RPMI7951 (cell line): ENCODE data around the gene KDM4C. TPM values are rescaled to one million over a fixed set of nuclear protein-coding genes. Genes with fewer than 3 reads are reported as not detected.

ENCODE experiments used
- DNase-seq: peaks from one replicate; pipeline ENCODE4 v3.0.0-alpha.2; 2012; ENCODE audit warnings: low read depth
- total RNA-seq: library from RNA; depleted of rRNA; stranded (reverse); fragments of >200 nt; shearing (Covaris generic); gene quantifications from 2 replicates; pipeline ENCODE4 v1.2.3, GENCODE V29; 2014

The KDM4C gene
- total RNA-seq, 1 experiment from 2014 or later: 11.1 TPM

DNA sequence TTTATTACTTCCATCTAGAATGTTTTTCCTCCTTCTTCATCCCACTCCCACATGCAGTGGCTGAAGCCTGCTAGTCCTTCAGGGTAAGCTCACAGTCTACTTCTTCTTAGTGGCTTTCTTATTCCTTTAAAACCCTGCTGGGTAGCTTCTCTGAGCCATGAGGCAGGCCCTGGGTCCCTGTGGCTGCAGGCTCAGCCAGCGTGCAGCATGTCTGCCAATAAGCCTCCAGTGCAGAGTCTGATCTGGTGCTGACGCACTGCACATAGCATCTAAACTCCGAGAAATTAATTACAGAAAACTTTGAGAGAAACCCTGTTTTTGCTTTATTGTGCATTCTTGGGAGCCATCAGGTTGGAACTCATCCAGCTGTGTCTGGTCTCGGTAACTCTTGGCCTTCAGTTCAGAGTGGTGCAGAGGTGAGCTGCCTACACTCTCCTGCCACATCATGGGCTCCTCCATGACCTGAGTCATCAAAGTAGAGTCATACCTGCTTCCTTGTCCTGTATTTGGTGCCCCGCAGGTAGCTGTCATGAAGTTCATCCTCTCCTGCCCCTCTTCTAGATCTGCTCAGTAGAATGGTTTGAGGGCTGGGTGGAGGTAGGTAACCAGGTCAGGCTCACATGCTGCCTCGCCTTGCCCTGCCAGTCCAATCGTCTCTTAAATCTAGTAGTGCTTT is 339.4 kb downstream of the KDM4C start:
- no peak for DNase-seq

DNA sequence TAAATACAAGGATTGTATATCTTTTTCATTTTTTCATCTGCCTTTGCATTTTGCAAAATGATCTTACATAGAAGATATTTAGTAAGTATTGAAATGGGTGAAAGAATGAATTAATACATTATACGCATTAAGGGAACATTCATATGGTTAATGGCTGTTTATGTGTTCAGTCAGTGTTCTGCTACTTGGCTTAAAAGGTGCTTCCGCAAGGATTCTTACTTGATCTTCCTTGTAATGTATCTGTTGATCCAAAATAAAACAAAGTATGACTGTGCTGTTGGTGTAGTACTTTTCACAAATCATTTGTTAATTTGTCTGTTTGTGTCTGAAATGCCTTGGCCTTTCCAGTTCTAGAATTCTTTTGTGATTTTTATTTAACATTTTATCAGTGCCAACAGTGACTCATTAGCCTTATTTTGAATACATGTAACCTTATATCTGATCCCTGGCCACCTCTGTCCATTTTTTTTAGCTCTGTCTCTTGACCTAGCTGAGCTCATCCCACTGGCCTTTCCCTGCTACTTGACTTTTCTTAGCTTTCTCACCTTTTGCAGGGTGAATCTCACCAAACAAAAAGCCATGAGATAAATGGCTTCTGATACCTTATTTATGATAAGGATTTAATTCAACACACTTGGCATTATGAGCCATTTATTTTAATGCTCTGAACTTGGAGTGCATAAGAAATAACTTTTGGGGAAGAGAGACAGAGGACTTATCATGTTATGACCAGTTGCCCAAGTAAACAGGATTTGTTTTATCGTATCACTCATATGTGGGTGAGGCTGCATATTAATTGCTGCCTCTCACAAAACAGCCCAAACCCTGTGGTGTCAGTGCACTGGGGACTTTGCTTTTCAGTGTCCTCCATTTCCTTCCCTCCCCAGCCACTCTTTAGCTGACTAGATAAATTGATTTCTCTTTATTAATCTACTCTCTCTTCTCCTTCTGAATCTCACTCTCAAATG is 340.3 kb downstream of the KDM4C start:
- DNase-seq: no peak

DNA sequence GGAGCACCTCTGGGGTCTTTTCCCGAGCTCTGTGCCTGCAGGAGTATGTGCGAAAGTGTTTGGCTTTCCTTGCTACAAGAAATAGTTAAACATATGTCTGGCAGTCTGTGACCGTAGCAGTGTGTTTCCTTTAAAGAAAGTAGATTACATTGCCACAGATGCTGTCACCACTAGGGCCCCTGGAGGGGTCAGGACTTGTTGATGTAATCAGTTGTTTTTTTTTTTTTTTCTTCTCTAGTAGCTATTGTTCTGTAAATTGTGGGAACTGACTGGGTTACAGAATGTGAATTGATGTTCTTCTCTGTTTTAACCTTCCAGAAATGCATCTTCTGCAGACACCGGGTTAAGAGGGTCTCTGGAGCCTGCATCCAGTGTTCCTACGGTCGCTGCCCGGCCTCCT is 345.6 kb downstream of the KDM4C start:
- DNase-seq: no peak

- DNase-seq: peak; percentile 48
These were observed 346.0 kb downstream of the KDM4C start for GRCh38 chr9:7103771-7104170.

- DNase-seq: no peak
These were observed 346.9 kb downstream of the KDM4C start for GRCh38 chr9:7104625-7105024.

DNA sequence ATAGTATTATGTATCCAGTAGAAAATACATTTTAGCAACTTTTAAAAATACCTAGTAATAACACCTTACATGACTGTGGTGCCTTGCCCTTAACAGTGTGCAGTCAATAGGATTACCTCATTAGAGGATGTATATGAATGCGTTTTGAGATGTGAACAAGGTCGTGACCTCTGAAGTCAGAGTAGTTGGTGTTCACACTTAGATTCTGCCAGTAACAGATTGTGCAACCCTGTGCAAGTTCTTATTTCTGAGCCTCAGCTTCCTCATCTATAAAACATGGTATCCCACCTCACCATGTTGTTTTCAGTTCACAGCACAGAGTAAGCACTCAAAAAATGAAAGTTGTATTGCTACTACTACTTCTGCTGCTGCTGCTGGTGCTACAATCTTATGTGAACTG is 347.3 kb downstream of the KDM4C start:
- DNase-seq: no peak

DNA sequence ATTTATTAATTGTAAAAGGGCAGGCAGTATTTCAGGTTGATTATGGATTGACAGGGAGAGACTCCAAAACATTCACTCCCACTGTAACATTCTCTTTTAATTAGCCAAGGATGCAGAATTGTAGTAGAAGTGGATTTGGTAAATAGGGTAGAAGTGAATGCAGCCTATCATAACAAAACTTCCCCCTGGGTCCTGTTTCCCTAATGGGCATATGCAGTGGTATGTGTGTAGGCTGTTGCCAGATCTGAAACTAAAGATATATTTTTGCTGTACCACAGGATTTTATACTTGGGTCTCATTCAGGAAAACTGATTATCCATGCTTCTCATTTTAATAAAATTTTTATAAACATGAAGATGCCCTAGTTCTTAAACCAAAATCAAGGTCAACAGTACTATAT is 351.2 kb downstream of the KDM4C start:
- DNase-seq: no peak

DNA sequence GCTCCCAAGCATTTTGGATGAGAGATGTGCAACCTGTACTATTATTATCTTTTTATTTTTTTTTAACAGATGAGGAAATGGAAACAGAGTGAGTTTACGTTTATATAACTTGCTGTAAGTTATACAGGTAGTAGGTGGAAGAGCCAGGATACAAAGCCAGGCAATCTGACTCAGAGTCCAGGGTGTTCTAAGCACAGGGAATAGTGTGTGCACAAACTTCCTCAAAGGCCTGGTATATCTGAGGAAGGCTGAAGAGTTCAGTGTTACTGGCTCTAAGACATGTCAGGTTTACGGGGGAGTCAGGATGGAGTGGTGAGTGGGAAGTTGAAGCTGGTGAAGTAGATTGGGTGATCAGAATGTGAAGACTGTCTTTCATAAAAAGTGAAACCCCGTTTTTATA is 353.6 kb downstream of the KDM4C start:
- DNase-seq: no peak

- DNase-seq: no peak
These were observed 357.8 kb downstream of the KDM4C start for GRCh38 chr9:7115606-7116005.

- DNase-seq: peak; percentile 35
These were observed 360.1 kb downstream of the KDM4C start for GRCh38 chr9:7117676-7118561.

DNA sequence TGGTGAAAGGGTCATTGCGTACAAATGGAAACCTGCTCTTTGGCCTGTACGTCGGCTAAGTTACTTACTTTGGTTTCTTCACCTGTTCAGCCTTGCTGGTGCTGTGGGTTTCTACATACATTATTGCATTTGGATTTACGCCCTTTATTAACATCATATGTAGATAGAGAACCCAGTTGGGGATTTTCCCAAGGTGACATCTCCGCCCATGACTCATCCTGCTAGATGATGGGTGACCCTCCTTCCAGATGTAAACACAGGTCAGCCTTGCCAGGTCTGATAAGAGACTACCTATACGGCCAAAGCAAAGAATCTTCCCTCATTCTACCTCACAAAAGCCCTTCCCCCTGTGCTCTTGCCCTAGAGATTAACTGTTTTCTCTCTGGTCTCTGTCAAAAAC is 360.9 kb downstream of the KDM4C start:
- DNase-seq: no peak

DNA sequence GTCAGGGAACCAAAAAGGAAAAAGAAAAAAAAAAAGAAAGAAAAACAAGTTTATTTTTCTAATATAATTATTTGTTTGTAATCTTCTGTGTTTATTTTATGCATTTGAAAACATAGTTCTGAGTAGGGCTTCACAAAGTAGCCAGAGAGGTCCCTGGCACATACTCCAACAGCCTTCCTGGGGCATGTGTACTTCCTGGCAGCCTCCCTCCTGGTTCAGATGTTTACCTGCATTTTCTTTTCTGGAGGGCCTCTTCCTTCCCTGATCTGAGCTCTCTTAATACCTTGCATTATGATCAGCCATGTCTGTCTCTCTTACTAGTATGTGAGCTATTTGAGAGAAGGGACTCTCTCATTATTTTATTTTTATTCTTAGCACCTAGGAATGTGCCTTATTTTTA is 361.8 kb downstream of the KDM4C start:
- DNase-seq: no peak

- DNase-seq: no peak
These were observed 363.3 kb downstream of the KDM4C start for GRCh38 chr9:7121055-7121454.

- no peak for DNase-seq
These were observed 363.9 kb downstream of the KDM4C start for GRCh38 chr9:7121664-7122063.

GRCh38 chr9:7123743-7124142 is 366.0 kb downstream of the KDM4C start:
- DNase-seq: no peak

GRCh38 chr9:7125231-7125630 is 367.5 kb downstream of the KDM4C start:
- no peak for DNase-seq

DNA sequence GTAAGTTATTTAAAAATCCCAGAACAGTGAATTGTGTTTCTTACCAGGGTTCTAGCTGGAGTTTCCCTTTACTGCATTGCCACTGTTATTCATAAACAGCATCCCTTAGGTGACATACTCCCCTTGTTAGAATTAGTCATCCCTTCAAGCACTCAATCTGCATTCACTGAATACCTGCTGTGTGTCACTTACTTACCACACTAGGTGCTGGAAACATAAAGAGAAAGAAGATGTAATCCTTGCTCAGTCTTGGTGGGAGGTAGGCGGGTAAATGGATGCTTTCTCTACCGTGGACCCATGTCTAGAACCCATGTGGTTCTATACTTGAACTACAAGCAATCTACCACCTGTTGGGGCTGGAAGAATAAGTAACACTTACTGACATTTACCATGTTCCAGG is 371.6 kb downstream of the KDM4C start:
- DNase-seq: no peak

DNA sequence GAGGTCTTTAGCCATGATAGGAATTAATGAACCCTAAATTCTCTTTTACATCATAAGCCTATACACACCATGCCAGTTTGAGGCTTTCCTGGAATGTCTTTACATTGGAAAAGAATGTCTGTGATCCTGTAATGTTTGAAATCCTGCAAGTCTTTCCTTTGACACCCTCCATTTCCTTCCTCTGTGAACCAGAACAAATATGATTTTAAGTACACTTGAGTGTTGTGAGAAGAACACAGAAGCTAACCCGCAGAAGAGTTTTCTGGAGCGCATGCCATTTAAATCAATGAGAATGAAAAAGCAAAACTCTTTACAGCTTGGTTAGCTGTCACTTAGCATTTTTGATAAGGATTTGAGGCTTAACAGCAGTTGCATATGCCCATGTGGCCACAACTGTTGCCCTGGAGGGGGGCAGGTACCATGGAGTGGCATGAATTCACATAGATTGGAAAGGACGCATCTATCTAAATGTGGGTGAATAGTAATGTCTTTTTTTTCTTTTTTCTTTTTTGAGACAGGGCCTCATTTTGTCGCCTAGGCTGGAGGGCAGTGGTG is 372.6 kb downstream of the KDM4C start:
- no peak for DNase-seq

- no peak for DNase-seq
These were observed 374.8 kb downstream of the KDM4C start for GRCh38 chr9:7132605-7133004.

DNA sequence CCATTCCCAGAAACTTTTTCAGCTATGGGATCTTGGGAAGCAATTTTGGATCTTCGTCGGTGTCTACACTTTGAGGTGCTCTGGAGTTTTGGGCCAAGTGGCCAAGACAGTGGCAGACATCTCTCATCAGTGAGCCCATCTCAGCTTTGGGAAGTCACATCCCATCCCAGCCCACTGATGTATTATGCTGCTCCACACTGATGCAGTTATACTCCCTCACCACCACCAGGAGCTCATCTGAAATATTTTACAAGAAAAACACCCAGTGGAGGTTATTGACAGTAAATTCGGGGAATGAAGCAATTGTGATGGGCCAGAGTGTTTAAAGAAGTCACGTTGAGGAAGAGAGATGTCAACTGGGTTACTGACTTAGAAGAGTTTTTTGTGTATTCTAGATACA is 378.0 kb downstream of the KDM4C start:
- no peak for DNase-seq

- no peak for DNase-seq
These were observed 379.3 kb downstream of the KDM4C start for GRCh38 chr9:7137040-7137439.

- no peak for DNase-seq
These were observed 379.8 kb downstream of the KDM4C start for GRCh38 chr9:7137571-7137970.
